Measurements from ENCODE around the gene PGLYRP4. TPM values are rescaled to one million over a fixed set of nuclear protein-coding genes. Genes with fewer than 3 reads are reported as not detected.

Gene PGLYRP4
- total and polyA plus RNA-seq, 2 of the 4 experiments (the other 2 are of a cell fraction): not detected

DNA sequence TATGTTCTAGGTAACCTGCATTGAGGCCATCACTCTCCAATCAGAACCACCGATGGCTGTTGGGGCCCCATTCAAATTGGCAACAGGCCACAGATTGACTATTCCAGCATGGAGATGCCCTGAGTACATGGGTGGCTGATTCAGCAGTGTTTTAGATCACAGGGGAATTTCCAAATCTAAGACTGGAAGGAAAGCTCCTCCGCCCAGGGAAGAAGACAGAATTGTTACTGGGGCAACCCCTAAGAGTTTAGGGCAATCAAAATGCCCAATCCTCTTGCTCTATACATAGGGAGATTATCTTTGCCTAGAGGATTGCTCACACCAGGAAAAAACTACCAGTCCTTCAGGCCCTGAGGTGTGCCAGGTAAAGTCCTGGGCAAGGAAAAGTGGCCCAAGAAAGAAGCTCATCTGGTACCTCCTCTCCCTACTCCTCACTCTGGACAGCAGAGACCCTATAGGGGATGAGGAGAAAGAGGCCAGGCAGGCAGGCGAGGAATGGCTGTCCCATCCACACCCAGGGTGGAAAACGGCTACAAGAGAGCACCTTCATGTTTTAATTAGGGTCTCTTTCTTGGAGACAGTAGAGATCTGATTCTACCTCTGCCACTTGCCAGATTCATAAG is 36.4 kb upstream of the PGLYRP4 start:
- Histone ChIP-seq H3K27ac (ENCODE audit: insufficient read depth, low read length) (no peak overlapping the region), H3K14ac (replicated peaks; ENCODE audit: low read depth, low read length) (no peak overlapping the region), H3K18ac (ENCODE audit: low read depth, low read length) (no peak overlapping the region), H3K4ac (ENCODE audit: low read depth, low read length) (no peak overlapping the region), H3K56ac (ENCODE audit: extremely low read depth, insufficient read depth, low read length) (no peak overlapping the region), H3K27me3 (ENCODE audit: control insufficient read depth, insufficient read depth, low read length) (no peaks in the 10 kb centered on the region; the same call in 1 of the 2 replicates), H3K4me3 (ENCODE audit: insufficient read depth, low read depth, low read length) (no peak overlapping the region), H4K5ac (ENCODE audit: low read depth, low read length) (no peak overlapping the region), H3K4me1 (ENCODE audit: control insufficient read depth, insufficient read depth, low read length) (no peaks in the 10 kb centered on the region), H2BK120ac (ENCODE audit: low read depth, low read length) (no peak overlapping the region), H2AFZ (replicated peaks; ENCODE audit: low read length, poor library complexity) (no peak overlapping the region), H3K9me3 (ENCODE audit: control insufficient read depth, insufficient read depth, low read length) (no peaks in the 10 kb centered on the region), H3K9me1 (ENCODE audit: insufficient read depth, low read length) (no peaks in the 10 kb centered on the region), H4K91ac (ENCODE audit: insufficient read depth, low read depth, low read length) (no peak overlapping the region), H4K20me1 (ENCODE audit: insufficient read depth, low read length) (no peaks in the 10 kb centered on the region), H3K79me1 (ENCODE audit: low read depth in 1 of 2, low read length in 2 of 2) (no peaks in the 10 kb centered on the region), H3K36me3 (ENCODE audit: control insufficient read depth, insufficient read depth, low read length) (no peaks in the 10 kb centered on the region), H3K23ac (ENCODE audit: low read depth, low read length) (no peak overlapping the region), H2BK5ac (ENCODE audit: low read depth, low read length, poor library complexity, severe bottlenecking) (no peak overlapping the region), H2BK20ac (ENCODE audit: low read depth, low read length) (no peak overlapping the region), H2AK5ac (ENCODE audit: low read depth, low read length) (no peak overlapping the region), H3K9ac (ENCODE audit: low read depth, low read length) (no peak overlapping the region), H3K4me2 (ENCODE audit: low read depth, low read length) (no peak overlapping the region), H4K8ac (ENCODE audit: low read depth in 2 of 2, low read length in 2 of 2) (no peak overlapping the region), H2BK15ac (ENCODE audit: low read depth, low read length) (no peak overlapping the region), H2AK9ac (replicated peaks; ENCODE audit: low read depth, low read length, poor library complexity) (no peak overlapping the region)
- WGBS, 2 experiments (ENCODE audit: extremely low coverage in 2 of 2, insufficient read length in 1 of 2): 0% methylated on average over 2 of the region's 4 CpGs; no CpG with 5 or more reads in 1 of the 2 experiments
- dilution Hi-C loops (cut with HindIII; ENCODE audit: low sequenced_read_pairs, unreplicated experiment): no loop called here
- TF ChIP-seq SMC3 (IDR thresholded peaks at IDR 0.05; ENCODE audit: low read depth, low read length) (no peak), MAFK (IDR thresholded peaks at IDR 0.05; ENCODE audit: low read depth, low read length) (no peak), CHD1 (IDR thresholded peaks at IDR 0.05; ENCODE audit: low read depth, low read length) (no peak), FOS (IDR thresholded peaks at IDR 0.05; ENCODE audit: low read depth, low read length) (no peak), CEBPB (IDR thresholded peaks at IDR 0.05; ENCODE audit: low read depth, low read length) (no peak), MXI1 (IDR thresholded peaks at IDR 0.05; ENCODE audit: borderline replicate concordance, low read depth, low read length) (no peak), RCOR1 (IDR thresholded peaks at IDR 0.05; ENCODE audit: insufficient replicate concordance, low read length) (no peak), MAZ (IDR thresholded peaks at IDR 0.05; ENCODE audit: borderline replicate concordance, low read depth, low read length) (no peak), POLR2A (IDR thresholded peaks at IDR 0.05; ENCODE audit: low read depth, low read length) (no peak), RFX5 (IDR thresholded peaks at IDR 0.05; ENCODE audit: low read depth, low read length) (no peak), RAD21 (IDR thresholded peaks at IDR 0.05; ENCODE audit: low read length) (no peak), BHLHE40 (IDR thresholded peaks at IDR 0.05; ENCODE audit: low read depth, low read length) (no peak), NFE2L2 (IDR thresholded peaks at IDR 0.05; ENCODE audit: low read depth, low read length) (no peak)
- TF ChIP-seq, protein P1, sequence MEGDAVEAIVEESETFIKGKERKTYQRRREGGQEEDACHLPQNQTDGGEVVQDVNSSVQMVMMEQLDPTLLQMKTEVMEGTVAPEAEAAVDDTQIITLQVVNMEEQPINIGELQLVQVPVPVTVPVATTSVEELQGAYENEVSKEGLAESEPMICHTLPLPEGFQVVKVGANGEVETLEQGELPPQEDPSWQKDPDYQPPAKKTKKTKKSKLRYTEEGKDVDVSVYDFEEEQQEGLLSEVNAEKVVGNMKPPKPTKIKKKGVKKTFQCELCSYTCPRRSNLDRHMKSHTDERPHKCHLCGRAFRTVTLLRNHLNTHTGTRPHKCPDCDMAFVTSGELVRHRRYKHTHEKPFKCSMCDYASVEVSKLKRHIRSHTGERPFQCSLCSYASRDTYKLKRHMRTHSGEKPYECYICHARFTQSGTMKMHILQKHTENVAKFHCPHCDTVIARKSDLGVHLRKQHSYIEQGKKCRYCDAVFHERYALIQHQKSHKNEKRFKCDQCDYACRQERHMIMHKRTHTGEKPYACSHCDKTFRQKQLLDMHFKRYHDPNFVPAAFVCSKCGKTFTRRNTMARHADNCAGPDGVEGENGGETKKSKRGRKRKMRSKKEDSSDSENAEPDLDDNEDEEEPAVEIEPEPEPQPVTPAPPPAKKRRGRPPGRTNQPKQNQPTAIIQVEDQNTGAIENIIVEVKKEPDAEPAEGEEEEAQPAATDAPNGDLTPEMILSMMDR (conservative IDR thresholded peaks at IDR 0.05; ENCODE audit: low read depth, low read length): no peak
- TF ChIP-seq, protein P2, sequence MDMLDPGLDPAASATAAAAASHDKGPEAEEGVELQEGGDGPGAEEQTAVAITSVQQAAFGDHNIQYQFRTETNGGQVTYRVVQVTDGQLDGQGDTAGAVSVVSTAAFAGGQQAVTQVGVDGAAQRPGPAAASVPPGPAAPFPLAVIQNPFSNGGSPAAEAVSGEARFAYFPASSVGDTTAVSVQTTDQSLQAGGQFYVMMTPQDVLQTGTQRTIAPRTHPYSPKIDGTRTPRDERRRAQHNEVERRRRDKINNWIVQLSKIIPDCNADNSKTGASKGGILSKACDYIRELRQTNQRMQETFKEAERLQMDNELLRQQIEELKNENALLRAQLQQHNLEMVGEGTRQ (IDR thresholded peaks at IDR 0.05; ENCODE audit: low read depth, low read length): no peak
- TF ChIP-seq, protein P3, sequence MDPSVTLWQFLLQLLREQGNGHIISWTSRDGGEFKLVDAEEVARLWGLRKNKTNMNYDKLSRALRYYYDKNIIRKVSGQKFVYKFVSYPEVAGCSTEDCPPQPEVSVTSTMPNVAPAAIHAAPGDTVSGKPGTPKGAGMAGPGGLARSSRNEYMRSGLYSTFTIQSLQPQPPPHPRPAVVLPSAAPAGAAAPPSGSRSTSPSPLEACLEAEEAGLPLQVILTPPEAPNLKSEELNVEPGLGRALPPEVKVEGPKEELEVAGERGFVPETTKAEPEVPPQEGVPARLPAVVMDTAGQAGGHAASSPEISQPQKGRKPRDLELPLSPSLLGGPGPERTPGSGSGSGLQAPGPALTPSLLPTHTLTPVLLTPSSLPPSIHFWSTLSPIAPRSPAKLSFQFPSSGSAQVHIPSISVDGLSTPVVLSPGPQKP (IDR thresholded peaks at IDR 0.05; ENCODE audit: borderline replicate concordance, low read depth, low read length): no peak
- BruUV-seq (replicated peaks): no TSS peak
- ChIA-PET POLR2A (ENCODE audit: unreplicated experiment) (no interaction called here), CTCF (no interaction called here)
- intact Hi-C loops (cut with micrococcal nuclease): no loop called here
- no peak for ATAC-seq (ENCODE audit: low read depth)
- DNase-seq: no peak
- in situ Hi-C loops (cut with MboI; ENCODE audit: low sequenced_read_pairs): no loop called here
